ENCODE results near the gene FBXW7.

- TF ChIP-seq CTCF (IDR thresholded peaks at IDR 0.05) (no peak), RXRA (IDR thresholded peaks at IDR 0.05; ENCODE audit: borderline replicate concordance, low read depth) (no peak), RCOR1 (IDR thresholded peaks at IDR 0.05; ENCODE audit: low read length) (no peak)
Measured at GRCh38 chr4:152558396-152558795, 22.5 kb upstream of the FBXW7 start.
